Inflammatory macrophage treated with lipopolysaccharide for 1 hour (primary cell): ENCODE data around the gene SLC35F3.

ENCODE experiments used
- DNase-seq, 2 donors: peaks; one replicate each; pipeline ENCODE4 v3.0.0-alpha.2; 2020 to 2022

SLC35F3 gene

GRCh38 chr1:234047123-234047522 lies 142.6 kb downstream of the SLC35F3 start:
- DNase-seq, result no peak

GRCh38 chr1:234062166-234062565 lies 157.7 kb downstream of the SLC35F3 start:
- DNase-seq, result no peak

GRCh38 chr1:234065794-234066447 lies 161.4 kb downstream of the SLC35F3 start:
- peak; percentile 39 to 86 for DNase-seq

- no peak for DNase-seq
Observed at GRCh38 chr1:234067581-234068337, 163.3 kb downstream of the SLC35F3 start.

- DNase-seq, result no peak
Observed at GRCh38 chr1:234069760-234070159, 165.3 kb downstream of the SLC35F3 start.

GRCh38 chr1:234072793-234073192 lies 168.3 kb downstream of the SLC35F3 start:
- no peak for DNase-seq

GRCh38 chr1:234078143-234078542 lies 173.7 kb downstream of the SLC35F3 start:
- no peak for DNase-seq

GRCh38 chr1:234079896-234080295 lies 175.4 kb downstream of the SLC35F3 start:
- DNase-seq, result no peak

- no peak for DNase-seq
Observed at GRCh38 chr1:234083460-234083859, 179.0 kb downstream of the SLC35F3 start.

- no peak for DNase-seq
Observed at GRCh38 chr1:234089396-234089795, 184.9 kb downstream of the SLC35F3 start.

GRCh38 chr1:234090212-234091064 lies 186.0 kb downstream of the SLC35F3 start:
- no peak for DNase-seq

- no peak for DNase-seq
Observed at GRCh38 chr1:234091065-234091401, 186.6 kb downstream of the SLC35F3 start.

- DNase-seq, result peak; percentile 7 to 16
Observed at GRCh38 chr1:234091876-234092275, 187.4 kb downstream of the SLC35F3 start.

GRCh38 chr1:234093107-234093506 lies 188.6 kb downstream of the SLC35F3 start:
- DNase-seq, result no peak

GRCh38 chr1:234093741-234094140 lies 189.3 kb downstream of the SLC35F3 start:
- no peak for DNase-seq

GRCh38 chr1:234094172-234094571 lies 189.7 kb downstream of the SLC35F3 start:
- DNase-seq, result no peak

GRCh38 chr1:234096161-234096770 lies 191.8 kb downstream of the SLC35F3 start:
- DNase-seq, result no peak

- no peak for DNase-seq
Observed at GRCh38 chr1:234102583-234102982, 198.1 kb downstream of the SLC35F3 start.

- no peak for DNase-seq
Observed at GRCh38 chr1:234103198-234103597, 198.7 kb downstream of the SLC35F3 start.

- no peak for DNase-seq
Observed at GRCh38 chr1:234106032-234106431, 201.6 kb downstream of the SLC35F3 start.

GRCh38 chr1:234107416-234108021 lies 203.0 kb downstream of the SLC35F3 start:
- no peak for DNase-seq

- peak in 1 of 2 donors; percentile 46 for DNase-seq
Observed at GRCh38 chr1:234108921-234109320, 204.4 kb downstream of the SLC35F3 start.

- no peak for DNase-seq
Observed at GRCh38 chr1:234109840-234110239, 205.4 kb downstream of the SLC35F3 start.
